ENCODE measurements around the gene DVL2.

DNA sequence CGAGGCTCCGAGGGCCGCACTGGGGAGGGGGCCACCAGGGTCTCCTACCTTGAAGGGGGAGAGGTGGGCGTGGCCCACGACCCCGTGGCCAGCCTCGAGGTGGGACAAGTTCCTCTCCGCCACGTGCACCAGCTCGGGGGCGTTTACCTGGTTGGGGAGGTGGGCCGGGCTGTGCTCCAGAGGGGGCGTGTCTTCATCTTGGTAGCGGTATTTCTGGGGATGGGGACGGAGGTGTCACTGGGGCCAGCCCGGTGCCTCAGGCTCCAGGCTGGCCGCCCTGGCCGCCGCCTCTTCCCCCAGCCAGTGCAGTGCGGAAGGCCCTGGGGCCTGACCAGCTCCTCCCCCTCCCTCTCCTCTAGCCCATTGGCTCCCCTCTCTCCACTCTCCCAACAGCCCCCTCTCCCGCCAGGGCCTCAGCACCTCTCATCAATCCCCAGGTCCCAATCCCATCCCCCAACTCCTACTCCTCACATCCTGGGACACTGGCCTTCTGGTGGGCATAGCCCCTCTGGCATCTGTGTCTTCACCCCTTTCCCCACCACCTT is 26.2 kb downstream of the DVL2 start:
- TF ChIP-seq POLR2A (IDR thresholded peaks at IDR 0.05) (no peak), POLR2AphosphoS5 (IDR thresholded peaks at IDR 0.05) (no peak)
- TF ChIP-seq, protein P1, sequence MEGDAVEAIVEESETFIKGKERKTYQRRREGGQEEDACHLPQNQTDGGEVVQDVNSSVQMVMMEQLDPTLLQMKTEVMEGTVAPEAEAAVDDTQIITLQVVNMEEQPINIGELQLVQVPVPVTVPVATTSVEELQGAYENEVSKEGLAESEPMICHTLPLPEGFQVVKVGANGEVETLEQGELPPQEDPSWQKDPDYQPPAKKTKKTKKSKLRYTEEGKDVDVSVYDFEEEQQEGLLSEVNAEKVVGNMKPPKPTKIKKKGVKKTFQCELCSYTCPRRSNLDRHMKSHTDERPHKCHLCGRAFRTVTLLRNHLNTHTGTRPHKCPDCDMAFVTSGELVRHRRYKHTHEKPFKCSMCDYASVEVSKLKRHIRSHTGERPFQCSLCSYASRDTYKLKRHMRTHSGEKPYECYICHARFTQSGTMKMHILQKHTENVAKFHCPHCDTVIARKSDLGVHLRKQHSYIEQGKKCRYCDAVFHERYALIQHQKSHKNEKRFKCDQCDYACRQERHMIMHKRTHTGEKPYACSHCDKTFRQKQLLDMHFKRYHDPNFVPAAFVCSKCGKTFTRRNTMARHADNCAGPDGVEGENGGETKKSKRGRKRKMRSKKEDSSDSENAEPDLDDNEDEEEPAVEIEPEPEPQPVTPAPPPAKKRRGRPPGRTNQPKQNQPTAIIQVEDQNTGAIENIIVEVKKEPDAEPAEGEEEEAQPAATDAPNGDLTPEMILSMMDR (IDR thresholded peaks at IDR 0.05), result no peak

Data from stomach (tissue), 4 donors.